ENCODE data around the gene MEGF6.

MEGF6 gene

GRCh38 chr1:3553166-3553939 lies 58.0 kb downstream of the MEGF6 start:
- DNase-seq: no peak

GRCh38 chr1:3552751-3553150 lies 58.6 kb downstream of the MEGF6 start:
- no peak for DNase-seq

GRCh38 chr1:3552176-3552575 lies 59.1 kb downstream of the MEGF6 start:
- no peak for DNase-seq

- no peak for DNase-seq
These were observed 59.6 kb downstream of the MEGF6 start for GRCh38 chr1:3551711-3552110.

DNA sequence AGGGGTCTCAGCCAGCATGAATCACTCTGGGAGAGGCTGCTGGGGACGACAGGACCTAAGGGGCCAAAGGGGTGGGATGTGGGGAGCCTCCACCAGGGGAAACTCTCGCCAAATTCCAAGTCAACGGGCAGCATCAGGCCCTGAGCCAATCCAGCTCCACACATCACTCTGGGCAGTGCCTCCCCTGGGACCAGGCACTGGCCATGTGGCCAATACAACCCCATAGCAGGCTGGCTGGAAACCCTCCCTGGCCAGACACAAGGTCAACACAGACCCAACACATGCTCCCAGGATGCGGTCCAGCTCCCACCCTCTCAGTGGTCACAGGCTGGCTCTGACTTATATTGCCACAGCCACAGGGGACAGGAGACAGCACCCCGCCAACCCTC lies 60.0 kb downstream of the MEGF6 start:
- DNase-seq: no peak

GRCh38 chr1:3550511-3551289 lies 60.6 kb downstream of the MEGF6 start:
- DNase-seq: no peak

DNA sequence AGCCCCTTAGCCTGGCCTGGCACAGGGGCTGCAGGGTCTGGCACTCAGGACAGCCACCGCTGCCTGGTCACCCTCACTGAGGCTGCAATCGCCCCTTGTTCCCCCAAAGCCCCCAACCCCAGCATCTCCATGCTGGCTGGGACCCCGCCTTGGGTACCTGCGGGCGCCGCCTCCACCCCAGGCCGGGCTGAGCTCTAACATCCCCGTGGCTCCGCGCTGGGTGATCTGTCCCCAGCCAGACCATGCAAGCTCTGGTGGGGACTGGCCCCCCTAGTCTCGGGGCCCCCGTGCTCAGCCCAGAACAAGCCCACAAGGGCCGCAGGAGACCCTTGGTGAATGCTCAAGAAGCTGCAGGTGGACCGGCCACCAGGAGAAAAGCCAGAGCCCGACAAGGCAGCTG lies 62.4 kb downstream of the MEGF6 start:
- DNase-seq: no peak

- DNase-seq: no peak
These were observed 63.0 kb downstream of the MEGF6 start for GRCh38 chr1:3548156-3548893.

GRCh38 chr1:3547055-3548005 lies 64.0 kb downstream of the MEGF6 start:
- DNase-seq: no peak

DNA sequence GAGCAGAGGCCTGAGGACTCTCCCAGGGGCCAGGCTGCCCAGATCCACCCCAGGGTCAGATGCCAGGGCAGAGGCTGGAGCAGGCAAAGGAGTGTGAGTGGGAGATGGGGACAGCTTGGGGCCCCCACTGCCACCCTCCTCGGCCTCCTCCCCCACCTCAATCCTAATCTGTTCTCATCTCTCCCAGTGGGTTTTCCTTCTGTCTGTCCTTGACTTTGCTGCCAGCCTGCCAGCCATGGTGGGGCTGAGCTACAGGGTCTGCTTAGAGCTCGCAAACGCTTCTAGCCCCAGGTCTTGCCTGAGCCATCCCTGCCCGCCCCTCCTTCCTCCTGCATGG lies 65.3 kb downstream of the MEGF6 start:
- DNase-seq: no peak

DNA sequence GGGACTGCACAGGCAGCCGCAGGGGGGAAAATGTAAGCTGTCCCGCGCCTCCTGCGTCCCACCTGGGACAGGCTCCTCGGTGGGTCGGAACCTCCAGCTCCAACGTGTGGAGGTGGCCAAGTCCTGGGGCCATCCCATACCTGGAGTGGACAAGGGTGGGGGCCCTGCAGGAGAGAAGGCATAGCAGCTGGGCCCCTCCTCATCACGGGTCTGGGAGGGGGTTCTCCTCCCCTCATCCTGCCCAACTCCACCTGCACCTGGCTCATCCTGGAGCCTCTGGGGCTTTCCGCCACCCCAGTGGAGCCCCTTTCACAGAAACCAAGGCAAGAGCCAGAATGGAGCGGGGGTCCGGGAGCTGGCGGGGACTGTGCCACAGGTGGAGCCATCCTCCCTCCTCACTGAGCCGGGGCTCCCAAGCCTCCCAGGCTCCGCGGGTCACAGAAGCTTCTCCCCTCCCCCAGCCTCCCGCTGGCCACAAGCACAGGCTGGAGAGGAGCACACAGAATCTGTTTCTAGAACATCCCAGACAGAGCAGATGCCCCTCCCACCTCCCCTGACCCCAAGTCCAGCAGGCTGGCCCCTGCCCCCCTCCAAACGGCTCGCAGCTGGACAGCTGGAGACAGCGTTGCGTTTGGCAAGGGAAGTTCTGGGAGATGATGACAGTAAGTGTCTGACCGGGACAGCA lies 65.8 kb downstream of the MEGF6 start:
- DNase-seq: no peak

DNA sequence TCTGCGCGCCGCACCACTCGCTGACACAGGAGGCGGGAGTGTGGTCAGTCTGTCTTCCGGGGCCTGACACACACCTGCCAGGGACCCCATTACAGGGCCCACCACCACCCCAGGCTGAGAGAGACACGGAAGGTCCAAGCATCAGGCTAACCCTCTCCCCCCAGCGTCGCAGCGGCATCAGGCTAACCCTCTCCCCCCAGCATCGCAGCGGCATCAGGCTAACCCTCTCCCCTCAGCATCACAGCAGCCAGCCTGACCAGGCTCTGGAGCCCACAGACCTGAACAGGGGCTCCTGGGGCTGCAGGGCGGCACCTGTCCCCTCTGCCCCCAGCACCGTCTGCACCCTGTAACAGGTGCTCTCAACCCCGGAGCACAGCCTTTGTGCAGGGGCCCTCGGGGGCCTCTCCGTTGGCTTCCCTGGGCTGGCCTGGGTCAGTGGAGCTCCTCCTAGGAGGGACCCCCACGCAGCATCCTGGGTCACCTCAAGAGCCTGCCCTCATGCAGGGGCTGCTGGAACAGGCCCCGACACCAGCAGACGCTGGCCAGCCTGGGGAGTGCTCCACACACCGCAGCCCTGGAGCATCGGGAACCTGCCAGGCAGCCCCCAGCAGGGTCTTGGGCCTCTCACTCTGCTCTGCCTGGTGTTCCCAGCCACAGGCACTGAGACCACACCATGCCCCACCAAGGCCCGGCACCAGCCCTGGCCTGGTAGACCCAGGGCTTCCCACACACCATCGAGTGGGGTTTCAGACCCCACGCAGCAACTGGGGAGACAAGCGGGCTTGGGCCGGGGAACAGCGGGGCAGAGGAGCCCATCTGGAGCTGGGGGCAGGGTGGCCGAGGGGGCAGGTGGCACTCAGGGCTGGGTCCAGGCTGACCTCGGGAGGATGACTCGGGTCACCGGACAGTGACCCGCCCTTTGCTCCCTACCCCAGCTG lies 67.0 kb downstream of the MEGF6 start:
- no peak for DNase-seq

DNA sequence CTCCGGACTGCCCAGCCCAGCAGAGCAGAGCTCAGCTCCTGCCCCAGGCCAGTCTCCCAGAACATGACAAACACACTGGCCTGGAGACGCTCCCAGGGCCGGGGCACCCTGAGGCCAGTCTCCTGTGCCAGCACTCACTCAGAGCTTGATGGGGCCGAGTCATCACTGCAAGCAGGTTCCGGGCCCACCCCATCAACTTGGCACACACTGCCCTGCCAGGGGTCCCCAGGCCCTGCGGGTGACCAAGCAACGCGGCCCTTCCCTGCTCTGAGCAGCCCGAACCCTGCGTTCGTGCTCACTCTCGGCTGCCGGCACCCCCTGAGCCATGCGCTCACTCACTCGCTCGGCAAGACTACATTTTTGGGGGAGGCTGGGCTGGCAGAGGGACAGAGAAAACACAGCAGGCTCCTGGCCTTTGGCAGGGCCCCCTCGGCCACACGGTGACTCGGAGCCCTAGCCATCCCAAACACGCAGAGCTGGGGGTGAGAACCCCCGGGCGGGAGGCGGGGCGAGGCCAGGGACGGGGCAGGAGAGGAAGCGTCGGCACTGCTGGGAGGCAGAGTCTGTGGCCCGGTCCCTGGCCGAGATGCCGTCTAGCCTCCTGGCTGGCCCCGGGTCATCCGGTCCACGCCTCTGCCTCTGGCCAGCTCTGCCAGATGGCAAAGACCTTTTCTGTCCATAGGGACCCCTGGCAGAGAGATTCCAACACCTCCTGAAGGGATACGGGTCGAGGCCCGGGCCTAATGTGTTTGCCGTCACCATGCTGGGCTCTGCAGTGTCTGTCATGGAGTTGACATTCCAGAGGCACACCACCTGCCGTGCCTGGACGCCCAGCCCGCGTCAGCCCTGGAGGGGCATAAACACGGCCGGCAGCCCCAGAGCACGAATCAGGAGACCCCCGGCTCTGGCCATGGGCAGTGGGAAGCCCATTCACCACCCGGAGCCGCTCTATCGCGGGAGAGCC lies 68.0 kb downstream of the MEGF6 start:
- DNase-seq: peak in 5 of 14 donors; percentile 14 to 64 (median 32)

- DNase-seq: no peak
These were observed 68.6 kb downstream of the MEGF6 start for GRCh38 chr1:3542676-3543075.

DNA sequence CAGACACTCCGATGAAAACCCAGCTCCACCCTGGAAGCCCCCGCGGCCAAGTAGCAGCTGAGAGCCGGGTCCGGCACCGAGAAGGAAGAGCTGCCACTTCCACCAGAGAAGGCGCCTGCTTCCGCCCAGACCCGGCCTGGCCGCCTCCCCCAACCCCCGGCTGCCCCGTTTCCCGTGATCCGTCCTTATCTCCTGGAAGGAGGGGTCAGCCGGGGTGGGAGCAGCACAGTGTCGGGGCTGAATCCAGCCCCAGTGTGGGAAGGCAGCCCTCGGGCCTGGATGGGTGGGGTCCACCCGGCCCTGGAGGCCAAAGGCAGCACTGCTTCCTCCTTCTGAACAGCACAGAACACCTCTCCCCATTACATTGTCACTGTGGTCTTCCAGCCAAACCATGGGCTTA lies 69.4 kb downstream of the MEGF6 start:
- no peak for DNase-seq

DNA sequence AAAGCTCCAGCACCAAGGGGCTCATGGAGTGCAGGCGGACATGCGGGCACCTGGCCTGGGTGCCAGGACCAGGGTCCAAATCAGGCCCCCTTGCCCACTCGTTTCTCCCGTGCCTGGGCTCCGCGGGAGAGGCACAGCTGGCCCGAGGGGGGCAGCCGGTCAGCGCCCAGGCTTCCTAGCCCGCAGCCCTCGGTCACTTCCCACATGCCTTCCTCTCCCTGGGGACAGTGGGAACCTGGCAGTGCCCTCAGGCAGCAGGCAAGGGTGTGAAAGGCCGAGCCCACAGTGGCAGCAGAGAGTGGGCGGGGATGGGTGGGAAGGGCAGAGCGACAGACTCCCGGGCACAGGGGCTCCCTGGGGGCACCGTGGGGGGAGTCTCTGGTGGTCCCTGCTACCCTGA lies 69.8 kb downstream of the MEGF6 start:
- no peak for DNase-seq

GRCh38 chr1:3540876-3541275 lies 70.4 kb downstream of the MEGF6 start:
- DNase-seq: no peak

GRCh38 chr1:3539707-3540425 lies 71.4 kb downstream of the MEGF6 start:
- DNase-seq: peak in 5 of 14 donors; percentile 7 to 42 (median 15)

DNA sequence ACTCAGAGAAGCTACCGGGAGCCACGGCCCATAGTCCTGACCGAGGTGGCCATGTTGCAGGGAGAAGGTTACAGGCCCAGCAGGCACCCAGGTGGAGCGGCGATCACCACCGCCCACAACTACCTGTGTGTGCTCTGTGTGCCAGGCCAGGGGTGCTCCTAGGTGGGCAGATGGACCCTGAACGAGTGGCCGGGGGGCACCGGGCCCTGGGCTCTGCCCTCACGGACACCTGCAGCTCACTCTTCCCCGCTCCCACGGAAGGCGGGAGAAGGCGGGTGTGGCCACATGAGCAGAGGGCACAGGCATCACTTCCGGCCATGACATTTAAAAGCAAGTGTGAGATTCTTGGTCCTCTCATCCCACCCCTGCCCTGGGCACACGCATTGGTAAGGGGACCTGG lies 73.9 kb downstream of the MEGF6 start:
- no peak for DNase-seq

Measured in C1 segment of cervical spinal cord (tissue), 14 donors.